Measurements from ENCODE around the gene KRTAP5-1.

The KRTAP5-1 gene

DNA sequence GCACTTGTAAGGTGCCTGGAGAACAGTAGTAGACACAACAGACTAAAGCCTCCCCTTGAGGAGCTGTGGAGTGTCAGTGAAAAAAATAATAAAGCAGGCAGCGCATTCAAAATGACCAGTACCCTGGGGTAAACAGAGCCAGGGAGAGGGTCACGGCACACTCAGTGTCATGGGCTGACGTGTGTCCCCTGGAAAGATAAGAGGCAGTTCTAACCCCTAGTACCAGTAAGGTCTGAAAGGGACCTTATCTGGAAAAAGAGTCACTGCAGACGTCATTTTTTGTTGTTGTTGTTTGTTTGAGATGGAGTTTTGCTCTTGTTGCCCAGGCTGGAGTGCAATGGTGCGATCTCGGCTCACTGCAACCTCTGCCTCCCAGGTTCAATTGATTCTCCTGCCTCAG is 45.0 kb downstream of the KRTAP5-1 start:
- DNase-seq = no peak

DNA sequence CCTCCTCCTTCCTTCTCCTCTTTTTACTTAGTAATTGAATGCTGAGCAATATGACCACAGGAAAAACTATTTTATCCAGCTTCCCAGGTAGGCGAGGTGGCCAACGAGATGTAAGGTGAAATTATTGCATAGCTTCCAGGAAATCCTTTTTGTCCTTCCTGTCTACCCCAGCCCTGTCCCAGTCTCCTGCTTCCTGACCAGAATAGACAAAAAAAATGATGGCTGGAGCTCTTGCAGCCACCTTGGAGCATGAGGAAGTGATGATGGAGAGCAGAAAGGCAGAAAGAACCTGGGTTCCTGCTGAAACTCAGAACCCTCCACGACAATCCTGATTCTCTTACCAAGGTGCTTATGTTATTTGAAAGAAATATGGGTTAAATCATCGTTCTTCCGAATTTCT is 46.9 kb downstream of the KRTAP5-1 start:
- DNase-seq = no peak

DNA sequence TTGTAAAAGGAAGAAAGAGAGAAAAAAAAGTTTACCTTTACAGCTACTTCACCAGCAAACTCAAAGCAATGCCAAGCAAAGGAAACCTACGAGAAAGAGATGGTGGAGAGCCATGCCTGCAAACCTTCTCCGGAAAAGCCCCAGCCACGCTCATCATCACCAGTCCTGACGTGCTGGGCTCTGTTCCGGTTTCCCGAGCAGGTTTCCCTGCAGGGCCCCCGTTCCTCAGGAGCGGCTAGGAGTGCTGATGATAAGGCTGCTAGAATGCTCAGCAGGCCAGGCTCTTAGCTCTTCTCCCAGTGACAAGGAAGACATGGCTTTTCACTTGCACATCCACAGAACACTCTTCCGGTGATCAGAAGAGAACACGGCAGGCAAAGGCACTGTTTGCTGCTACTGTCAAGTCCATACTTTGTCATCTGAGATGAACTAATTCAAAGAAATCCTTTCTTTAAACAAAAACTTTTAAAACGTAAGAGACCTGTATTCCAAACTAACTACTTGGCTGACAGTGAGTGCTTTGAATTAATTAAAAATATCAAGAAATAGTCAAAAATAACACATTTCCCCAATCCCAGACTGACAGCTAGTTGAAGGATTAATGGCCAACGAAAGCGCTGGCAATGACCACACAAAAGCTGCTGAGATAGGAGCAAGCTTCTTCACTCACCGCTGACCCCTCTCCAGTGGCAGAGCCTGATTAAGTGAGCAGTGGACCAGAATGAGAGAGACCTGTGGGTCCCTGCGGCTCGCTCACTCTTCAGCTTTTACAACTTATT is 48.8 kb downstream of the KRTAP5-1 start:
- DNase-seq = no peak

GRCh38 chr11:1534682-1535081 is 50.4 kb downstream of the KRTAP5-1 start:
- DNase-seq = no peak

Data from islet precursor cell (in vitro differentiated cells).